HEK293 (cell line): ENCODE results near the gene RSKR.

Experiments
- ATF2 ChIP-seq: fragments of 450-650 bp; formaldehyde crosslinking; IDR thresholded peaks from 2 replicates; pipeline ENCODE4 v1.5.1; 2016; ENCODE audit warnings: missing biosample characterization, missing genetic modification characterization, low read depth
- CTCF ChIP-seq: fragments of 450-650 bp; formaldehyde crosslinking; IDR thresholded peaks from 2 replicates; pipeline ENCODE4 v1.5.1; 2016; ENCODE audit warnings: missing biosample characterization, missing genetic modification characterization
- IKZF3 ChIP-seq: fragments of 450-650 bp; IDR thresholded peaks from 2 replicates; pipeline ENCODE4 v1.5.0; 2018; ENCODE audit warnings: missing biosample characterization, mild to moderate bottlenecking, missing genetic modification characterization, moderate library complexity
- YY1 ChIP-seq: fragments of 450-650 bp; formaldehyde crosslinking; IDR thresholded peaks from 2 replicates; pipeline ENCODE4 v1.5.1; 2018; ENCODE audit warnings: missing biosample characterization, missing genetic modification characterization
- ZBTB17 ChIP-seq: fragments of 450-650 bp; formaldehyde crosslinking; IDR thresholded peaks from 2 replicates; pipeline ENCODE4 v1.5.1; 2016; ENCODE audit warnings: missing biosample characterization, missing genetic modification characterization
- ZNF2 ChIP-seq: fragments of 450-650 bp; formaldehyde crosslinking; IDR thresholded peaks from 2 replicates; pipeline ENCODE4 v1.5.1; 2016; ENCODE audit warnings: missing biosample characterization, missing genetic modification characterization
- ZNF449 ChIP-seq: fragments of 450-650 bp; formaldehyde crosslinking; IDR thresholded peaks from 2 replicates; pipeline ENCODE4 v1.5.1; 2017; ENCODE audit warnings: missing biosample characterization, mild to moderate bottlenecking, missing genetic modification characterization, moderate library complexity
- ZNF660 ChIP-seq: fragments of 450-650 bp; IDR thresholded peaks from 2 replicates; pipeline ENCODE4 v1.5.1; 2018; ENCODE audit warnings: missing biosample characterization, mild to moderate bottlenecking, missing genetic modification characterization

GRCh38 chr17:28573521-28573920 lies 40.5 kb downstream of the RSKR start:
- no peak for TF ChIP-seq YY1 (tag by site-specific recombination)
- TF ChIP-seq ZNF660 (tag by site-specific recombination) = no peak
- no peak for TF ChIP-seq IKZF3 (tag by site-specific recombination)
- no peak for TF ChIP-seq CTCF
- TF ChIP-seq ZNF2 (tag by site-specific recombination) = no peak
- TF ChIP-seq ZBTB17 = no peak
- no peak for TF ChIP-seq ZNF449 (tag by site-specific recombination)
- TF ChIP-seq ATF2 (tag by site-specific recombination) = no peak
